Stimulated activated CD4-positive, alpha-beta T cell treated with anti-CD3 and anti-CD28 coated beads, Interleukin-4, amount 100 ng/mL, for 48 hours (primary cell): ENCODE data around the gene MAD1L1.

Source experiments
- DNase-seq, 2 donors: peaks; one replicate each; pipeline ENCODE4 v3.0.0-alpha.2; 2020; ENCODE audit warnings: low read depth in 2 of 2

The MAD1L1 gene

GRCh38 chr7:2117646-2118045, 115.1 kb downstream of the MAD1L1 start:
- no peak for DNase-seq

GRCh38 chr7:2116989-2117591, 115.7 kb downstream of the MAD1L1 start:
- no peak for DNase-seq

GRCh38 chr7:2116448-2116810, 116.3 kb downstream of the MAD1L1 start:
- DNase-seq = no peak

- DNase-seq = no peak
Observed at GRCh38 chr7:2115760-2116447, 116.8 kb downstream of the MAD1L1 start.

- DNase-seq = no peak
Observed at GRCh38 chr7:2114926-2115759, 117.6 kb downstream of the MAD1L1 start.

GRCh38 chr7:2114052-2114451, 118.7 kb downstream of the MAD1L1 start:
- DNase-seq = no peak

- no peak for DNase-seq
Observed at GRCh38 chr7:2112261-2113198, 120.2 kb downstream of the MAD1L1 start.

GRCh38 chr7:2111568-2111967, 121.2 kb downstream of the MAD1L1 start:
- DNase-seq = no peak

GRCh38 chr7:2110610-2111396, 121.9 kb downstream of the MAD1L1 start:
- no peak for DNase-seq

GRCh38 chr7:2109936-2110609, 122.7 kb downstream of the MAD1L1 start:
- peak; percentile 63 to 70 for DNase-seq

GRCh38 chr7:2109251-2109872, 123.4 kb downstream of the MAD1L1 start:
- DNase-seq = no peak

GRCh38 chr7:2108501-2109250, 124.1 kb downstream of the MAD1L1 start:
- DNase-seq = no peak

GRCh38 chr7:2108071-2108455, 124.7 kb downstream of the MAD1L1 start:
- DNase-seq = no peak

GRCh38 chr7:2107386-2108070, 125.2 kb downstream of the MAD1L1 start:
- no peak for DNase-seq

GRCh38 chr7:2106924-2107323, 125.8 kb downstream of the MAD1L1 start:
- no peak for DNase-seq

- DNase-seq = no peak
Observed at GRCh38 chr7:2106440-2106839, 126.3 kb downstream of the MAD1L1 start.

- DNase-seq = no peak
Observed at GRCh38 chr7:2105917-2106316, 126.8 kb downstream of the MAD1L1 start.

- no peak for DNase-seq
Observed at GRCh38 chr7:2105280-2105679, 127.5 kb downstream of the MAD1L1 start.

GRCh38 chr7:2104716-2105115, 128.0 kb downstream of the MAD1L1 start:
- DNase-seq = no peak
